Measurements from ENCODE around the gene MNAT1.

GRCh38 chr14:60926002-60926401, 191.4 kb downstream of the MNAT1 start:
- TF ChIP-seq CTCF (conservative IDR thresholded peaks at IDR 0.05; ENCODE audit: low read depth, low read length) (no peak), EZH2phosphoT487 (IDR thresholded peaks at IDR 0.05; ENCODE audit: borderline replicate concordance, low read length) (no peak), EZH2 (IDR thresholded peaks at IDR 0.05; ENCODE audit: low read length, unreplicated experiment) (no peak)

Data from PC-3 (cell line).